CD14-positive monocyte (primary cell): ENCODE measurements around the gene UGT2B17. TPM values are rescaled to one million over a fixed set of nuclear protein-coding genes. Genes with fewer than 3 reads are reported as not detected.

Source experiments
- DNase-seq, 3 donors: peaks; one replicate each; pipeline ENCODE4 v3.0.0-alpha.2; 2011 to 2022
- H2AFZ ChIP-seq: 2 replicates; pipeline ENCODE4 v1.6.0; 2012; ENCODE audit warnings: mild to moderate bottlenecking, low read depth, low read length, inconsistent platforms; ENCODE audit not compliant: insufficient read depth, poor library complexity, severe bottlenecking
- H3K27ac ChIP-seq, 2 donors: 1 replicate in 1 of 2; 2 replicates in 1 of 2; pipeline ENCODE4 v1.5.1; 2012 to 2013; ENCODE audit warnings: low read length in 2 of 2, control low read depth in 1 of 2, inconsistent platforms in 1 of 2, low read depth in 1 of 2, mild to moderate bottlenecking in 1 of 2
- H3K27me3 ChIP-seq, 2 donors: one replicate each; pipeline versions ENCODE4 v1.6.0 to v1.6.1; 2011 to 2013; ENCODE audit warnings: low read length in 2 of 2; ENCODE audit not compliant: control insufficient read depth in 2 of 2, insufficient read depth in 2 of 2
- H3K36me3 ChIP-seq, 2 donors: replicated peaks in 1 of 2; 1 replicate in 1 of 2; 2 replicates in 1 of 2; pipeline versions ENCODE4 v1.5.1 to v1.6.1; 2012 to 2013; ENCODE audit warnings: low read length in 2 of 2, control low read depth in 1 of 2, inconsistent platforms in 1 of 2, mild to moderate bottlenecking in 1 of 2; ENCODE audit not compliant: insufficient read depth in 2 of 2, control insufficient read depth in 1 of 2
- H3K4me1 ChIP-seq, 2 donors: 1 replicate in 1 of 2; 2 replicates in 1 of 2; pipeline versions ENCODE4 v1.5.1 to v1.6.1; 2012 to 2013; ENCODE audit warnings: low read length in 2 of 2, control low read depth in 1 of 2, inconsistent platforms in 1 of 2, mild to moderate bottlenecking in 1 of 2, moderate library complexity in 1 of 2; ENCODE audit not compliant: insufficient read depth in 2 of 2, control insufficient read depth in 1 of 2
- H3K4me2 ChIP-seq: replicated peaks from 2 replicates; pipeline ENCODE3; 2012; ENCODE audit warnings: low read length, moderate library complexity, mild to moderate bottlenecking; ENCODE audit not compliant: poor library complexity, severe bottlenecking; ENCODE audit errors: extremely low read depth
- H3K4me3 ChIP-seq, 3 experiments: fragments of 200-600 bp in 1 of 3; sonication (generic) in 1 of 3; replicated peaks in 1 of 3; 1 replicate in 2 of 3; 2 replicates in 1 of 3; pipeline ENCODE4 v1.5.1; 2011 to 2013; ENCODE audit warnings: low read length in 3 of 3, mild to moderate bottlenecking in 3 of 3, control low read depth in 2 of 3, low read depth in 2 of 3, inconsistent platforms in 1 of 3, moderate library complexity in 1 of 3
- H3K79me2 ChIP-seq: 2 replicates; pipeline ENCODE4 v1.6.0; 2012; ENCODE audit warnings: mild to moderate bottlenecking, control low read depth, inconsistent platforms, low read length, moderate library complexity; ENCODE audit not compliant: insufficient read depth
- H3K9ac ChIP-seq: 2 replicates; pipeline ENCODE4 v1.6.0; 2017; ENCODE audit warnings: low read length, mild to moderate bottlenecking; ENCODE audit not compliant: insufficient read depth, poor library complexity, severe bottlenecking
- H3K9me3 ChIP-seq, 2 donors: replicated peaks in 1 of 2; 1 replicate in 1 of 2; 2 replicates in 1 of 2; pipeline versions ENCODE4 v1.5.1 to v1.6.1; 2012 to 2013; ENCODE audit warnings: low read length in 2 of 2, control low read depth in 1 of 2; ENCODE audit not compliant: control insufficient read depth in 1 of 2, insufficient read depth in 1 of 2
- H4K20me1 ChIP-seq: 2 replicates; pipeline ENCODE4 v1.6.0; 2012; ENCODE audit warnings: mild to moderate bottlenecking, low read length, control low read depth, moderate library complexity; ENCODE audit not compliant: insufficient read depth
- H3K27ac Mint-ChIP-seq, 7 donors: one replicate each; pipeline ENCODE4 v1.8.0; 2020; ENCODE audit warnings: mild to moderate bottlenecking in 7 of 7, mixed read lengths in 7 of 7, moderate library complexity in 6 of 7, inconsistent platforms in 2 of 7
- H3K27me3 Mint-ChIP-seq, 3 donors: one replicate each; pipeline ENCODE4 v1.8.0; 2021 to 2022; ENCODE audit warnings: low read depth in 3 of 3, mild to moderate bottlenecking in 3 of 3, mixed read lengths in 3 of 3, moderate library complexity in 3 of 3, inconsistent platforms in 1 of 3
- H3K36me3 Mint-ChIP-seq, 2 donors: one replicate each; pipeline ENCODE4 v1.8.0; 2020; ENCODE audit warnings: mixed read lengths in 2 of 2, inconsistent platforms in 1 of 2, mild to moderate bottlenecking in 1 of 2
- H3K4me1 Mint-ChIP-seq: one replicate; pipeline ENCODE4 v1.8.0; 2020; ENCODE audit warnings: mild to moderate bottlenecking, mixed read lengths
- H3K4me3 Mint-ChIP-seq, 2 donors: one replicate each; pipeline ENCODE4 v1.8.0; 2020; ENCODE audit warnings: mild to moderate bottlenecking in 2 of 2, mixed read lengths in 2 of 2, moderate library complexity in 1 of 2
- H3K9me3 Mint-ChIP-seq, 7 donors: one replicate each; pipeline ENCODE4 v1.8.0; 2020 to 2022; ENCODE audit warnings: mixed read lengths in 7 of 7, mild to moderate bottlenecking in 6 of 7, moderate library complexity in 6 of 7, inconsistent platforms in 2 of 7
- CTCF ChIP-seq: fragments of 200-600 bp; IDR thresholded peaks from one replicate; pipeline ENCODE4 v1.8.0; 2022; ENCODE audit warnings: antibody characterized with exemption, mild to moderate bottlenecking
- WGBS: methylation state at CpG from one replicate; pipeline ENCODE4 v1.1.5; 2013; ENCODE audit warnings: missing lambda C conversion rate; ENCODE audit not compliant: insufficient coverage; 5-methylcytosine and 5-hydroxymethylcytosine counted together
- intact Hi-C, 2 donors: fragments of 100-400 bp; cut with micrococcal nuclease; formaldehyde crosslinking; loops; one replicate each; pipeline versions ENCODE4 v1.15.0 to v1.15.1; 2023
- polyA plus RNA-seq, 3 donors: library from polyadenylated mRNA; depleted of rRNA in 1 of 3; unstranded in 2 of 3; stranded (reverse) in 1 of 3; fragments of 300-500 nt in 2 of 3; fragments of >200 nt in 1 of 3; fragmentation: Illumina TruSeq in 2 of 3; gene quantifications; 1 replicate in 2 of 3; 2 replicates in 1 of 3; pipeline ENCODE4 v1.2.3, GENCODE V29; 2012 to 2021

UGT2B17 gene
- polyA plus RNA-seq, 3 donors = not detected

- Histone ChIP-seq H3K4me3 (no peak overlapping the region), H2AFZ (no peak overlapping the region), H3K27ac (no peak overlapping the region), H3K9me3 (no peaks in the 10 kb centered on the region), H3K4me2 (no peak overlapping the region), H3K79me2 (no peaks in the 10 kb centered on the region), H3K9ac (no peak overlapping the region), H3K36me3 (no peaks in the 10 kb centered on the region), H3K4me1 (no peaks in the 10 kb centered on the region), H3K27me3 (no peaks in the 10 kb centered on the region), H4K20me1 (no peaks in the 10 kb centered on the region)
- no peak overlapping the region for H3K4me3 Mint-ChIP-seq
- no peaks in the 10 kb centered on the region for H3K36me3 Mint-ChIP-seq
- intact Hi-C loops = no loop called here
- WGBS = 60% methylated on average over 1 of the region's 1 CpG
- no peak for TF ChIP-seq CTCF
- DNase-seq = no peak
- no peak overlapping the region for H3K27ac Mint-ChIP-seq
- peaks cover 0 to 5% (median 2%) of the 10 kb centered on the region in 7 donors for H3K9me3 Mint-ChIP-seq
- H3K27me3 Mint-ChIP-seq = no peaks in the 10 kb centered on the region
- no peaks in the 10 kb centered on the region for H3K4me1 Mint-ChIP-seq
Observed at GRCh38 chr4:68592673-68593072, 16.6 kb upstream of the UGT2B17 start.

GRCh38 chr4:68591204-68591603 is 15.1 kb upstream of the UGT2B17 start:
- 90% methylated on average over 1 of the region's 1 CpG for WGBS
- Mint-ChIP-seq H3K9me3 (peaks cover 0 to 3% (median 0%) of the 10 kb centered on the region in 7 donors), H3K4me1 (no peaks in the 10 kb centered on the region), H3K27me3 (no peaks in the 10 kb centered on the region), H3K4me3 (no peak overlapping the region), H3K27ac (no peak overlapping the region), H3K36me3 (no peaks in the 10 kb centered on the region)
- DNase-seq = no peak
- no peak overlapping the region for H3K27ac ChIP-seq
- H3K36me3 ChIP-seq = no peaks in the 10 kb centered on the region
- no peak overlapping the region for H2AFZ ChIP-seq
- H3K4me1 ChIP-seq = no peaks in the 10 kb centered on the region
- H3K27me3 ChIP-seq = no peaks in the 10 kb centered on the region
- no peak for TF ChIP-seq CTCF
- H3K9ac ChIP-seq = no peak overlapping the region
- intact Hi-C loops = no loop called here
- H4K20me1 ChIP-seq = no peaks in the 10 kb centered on the region
- no peak overlapping the region for H3K4me2 ChIP-seq
- no peaks in the 10 kb centered on the region for H3K79me2 ChIP-seq
- H3K9me3 ChIP-seq = no peaks in the 10 kb centered on the region
- no peak overlapping the region for H3K4me3 ChIP-seq
